HEK293 (cell line): ENCODE data around the gene UBAP2.
A peak's percentile ranks its signal among the peaks of the same experiment; 100 is the strongest.

Experiments
- CTCF ChIA-PET: fragments of 350-600 bp; formaldehyde crosslinking; extraction: SDS; loops from one replicate; lab custom pipeline; 2021; ENCODE audit warnings: antibody characterized with exemption; lab: Yijun Ruan, JAX
- POLR2A ChIA-PET: fragments of 300-600 bp; formaldehyde crosslinking; extraction: SDS; loops from one replicate; lab custom pipeline; 2020; ENCODE audit warnings: antibody characterized with exemption, inconsistent platforms; lab: Yijun Ruan, JAX
- H3K27ac ChIP-seq: fragments of 200-500 bp; sonication (Bioruptor generic); 2 replicates; pipeline ENCODE4 v1.5.1; 2014; ENCODE audit warnings: low read depth, low read length, control low read depth, inconsistent platforms; ENCODE audit errors: extremely low read depth
- H3K36me3 ChIP-seq, 2 experiments: fragments of 200-500 bp in 1 of 2; sonication (Bioruptor generic) in 1 of 2; 1 replicate in 1 of 2; 2 replicates in 1 of 2; pipeline ENCODE4 v1.5.1; 2014 to 2017; ENCODE audit warnings: inconsistent platforms in 2 of 2, low read length in 2 of 2; ENCODE audit not compliant: control insufficient read depth in 2 of 2, insufficient read depth in 1 of 2
- H3K4me1 ChIP-seq: fragments of 200-500 bp; sonication (Bioruptor generic); 2 replicates; pipeline ENCODE4 v1.5.1; 2014; ENCODE audit warnings: mild to moderate bottlenecking, low read length, inconsistent platforms; ENCODE audit not compliant: control insufficient read depth, insufficient read depth
- H3K4me3 ChIP-seq: 2 replicates; pipeline ENCODE4 v1.5.1; 2011; ENCODE audit warnings: low read depth, mild to moderate bottlenecking, control low read depth, low read length, moderate library complexity
- H3K9me3 ChIP-seq: fragments of 200-500 bp; sonication (Bioruptor generic); 2 replicates; pipeline ENCODE4 v1.5.1; 2014; ENCODE audit warnings: low read depth, low read length, inconsistent platforms; ENCODE audit not compliant: control insufficient read depth, insufficient read depth
- GLIS1 ChIP-seq: fragments of 450-650 bp; formaldehyde crosslinking; IDR thresholded peaks from 2 replicates; pipeline ENCODE4 v1.5.1; 2016; ENCODE audit warnings: missing biosample characterization, missing genetic modification characterization
- PRDM1 ChIP-seq: fragments of 450-650 bp; formaldehyde crosslinking; IDR thresholded peaks from 2 replicates; pipeline ENCODE4; 2016; ENCODE audit warnings: missing biosample characterization, missing genetic modification characterization
- SP2 ChIP-seq: fragments of 450-650 bp; formaldehyde crosslinking; IDR thresholded peaks from 2 replicates; pipeline ENCODE4 v1.5.1; 2016; ENCODE audit warnings: missing biosample characterization, missing genetic modification characterization
- TRIM28 ChIP-seq: IDR thresholded peaks from 2 replicates; pipeline ENCODE4 v1.6.1; 2011; ENCODE audit warnings: low read length, control low read depth, borderline replicate concordance
- ZNF121 ChIP-seq: fragments of 450-650 bp; formaldehyde crosslinking; IDR thresholded peaks from 2 replicates; pipeline ENCODE4 v1.5.1; 2016; ENCODE audit warnings: missing biosample characterization, missing genetic modification characterization
- ZNF146 ChIP-seq: fragments of 450-650 bp; formaldehyde crosslinking; IDR thresholded peaks from 2 replicates; pipeline ENCODE4 v1.5.1; 2016; ENCODE audit warnings: missing biosample characterization, missing genetic modification characterization
- ZNF16 ChIP-seq: fragments of 450-650 bp; formaldehyde crosslinking; IDR thresholded peaks from 2 replicates; pipeline ENCODE4 v1.5.1; 2016; ENCODE audit warnings: low read depth, missing biosample characterization, missing genetic modification characterization
- ZNF248 ChIP-seq: fragments of 450-650 bp; formaldehyde crosslinking; IDR thresholded peaks from 2 replicates; pipeline ENCODE4 v1.5.1; 2017; ENCODE audit warnings: missing biosample characterization, missing genetic modification characterization
- ZNF302 ChIP-seq: fragments of 450-650 bp; formaldehyde crosslinking; IDR thresholded peaks from 2 replicates; pipeline ENCODE4 v1.5.1; 2016; ENCODE audit warnings: missing biosample characterization, missing genetic modification characterization, low read depth
- ZNF324 ChIP-seq: fragments of 450-650 bp; formaldehyde crosslinking; IDR thresholded peaks from 2 replicates; pipeline ENCODE4 v1.5.1; 2016; ENCODE audit warnings: missing biosample characterization, missing genetic modification characterization
- ZNF37A ChIP-seq: fragments of 450-650 bp; IDR thresholded peaks from 2 replicates; pipeline ENCODE4 v1.5.1; 2018; ENCODE audit warnings: missing biosample characterization, missing genetic modification characterization
- ZNF391 ChIP-seq: fragments of 450-650 bp; formaldehyde crosslinking; IDR thresholded peaks from 2 replicates; pipeline ENCODE4 v1.5.1; 2016; ENCODE audit warnings: low read depth, missing biosample characterization, missing genetic modification characterization, borderline replicate concordance
- ZNF426 ChIP-seq: fragments of 450-650 bp; formaldehyde crosslinking; IDR thresholded peaks from 2 replicates; pipeline ENCODE4 v1.5.1; 2017; ENCODE audit warnings: missing biosample characterization, missing genetic modification characterization, mild to moderate bottlenecking, inconsistent platforms, moderate library complexity
- ZNF514 ChIP-seq: fragments of 450-650 bp; formaldehyde crosslinking; IDR thresholded peaks from 2 replicates; pipeline ENCODE4 v1.5.1; 2016; ENCODE audit warnings: missing biosample characterization, missing genetic modification characterization
- ZNF610 ChIP-seq: fragments of 450-650 bp; formaldehyde crosslinking; IDR thresholded peaks from 2 replicates; pipeline ENCODE4 v1.5.1; 2016; ENCODE audit warnings: missing biosample characterization, missing genetic modification characterization, borderline replicate concordance
- ZNF629 ChIP-seq: fragments of 450-650 bp; formaldehyde crosslinking; IDR thresholded peaks from 2 replicates; pipeline ENCODE4 v1.5.1; 2017; ENCODE audit warnings: missing biosample characterization, missing genetic modification characterization
- ZNF677 ChIP-seq: fragments of 450-650 bp; IDR thresholded peaks from 2 replicates; pipeline ENCODE4 v1.5.0; 2018; ENCODE audit warnings: missing biosample characterization, mild to moderate bottlenecking, missing genetic modification characterization, moderate library complexity
- ZNF76 ChIP-seq: fragments of 450-650 bp; formaldehyde crosslinking; IDR thresholded peaks from 2 replicates; pipeline ENCODE4; 2016; ENCODE audit warnings: low read depth, missing biosample characterization, missing genetic modification characterization, borderline replicate concordance
- TF ChIP-seq, protein P1 (sequence below): fragments of 450-650 bp; formaldehyde crosslinking; IDR thresholded peaks from 2 replicates; pipeline ENCODE4 v1.5.1; 2017; ENCODE audit warnings: missing biosample characterization, missing genetic modification characterization

UBAP2 gene

DNA sequence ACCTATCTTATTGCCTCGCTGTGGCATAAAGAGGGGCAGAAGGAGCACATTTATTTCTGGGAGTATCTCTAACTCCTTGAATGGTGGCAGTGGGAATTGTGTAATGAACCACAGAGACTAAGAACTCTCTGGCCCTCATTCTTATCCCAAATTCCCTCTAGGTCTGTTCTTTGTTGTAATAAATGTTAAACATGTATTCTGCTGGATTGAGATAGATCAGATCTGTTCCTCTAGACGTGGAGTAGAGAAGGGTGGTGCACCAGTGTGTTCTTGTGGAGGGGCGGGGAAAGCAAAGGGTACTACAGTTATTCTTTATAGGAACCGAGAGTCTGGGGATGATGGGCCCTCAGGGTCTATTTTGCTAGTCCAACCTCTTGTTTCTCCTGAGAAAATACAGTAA, 141.3 kb downstream of the UBAP2 start:
- Histone ChIP-seq H3K4me1 (no peaks in the 10 kb centered on the region), H3K36me3 (peaks cover 6 to 29% of the 10 kb centered on the region in 2 experiments), H3K9me3 (no peaks in the 10 kb centered on the region), H3K4me3 (no peak overlapping the region), H3K27ac (no peak overlapping the region)
- no peak for TF ChIP-seq ZNF76 (tag by site-specific recombination)
- TF ChIP-seq ZNF514 (tag by site-specific recombination): no peak
- TF ChIP-seq ZNF16: no peak
- TF ChIP-seq ZNF248 (tag by site-specific recombination): no peak
- no peak for TF ChIP-seq ZNF391
- no peak for TF ChIP-seq PRDM1 (tag by site-specific recombination)
- TF ChIP-seq TRIM28: no peak
- TF ChIP-seq ZNF37A (tag by site-specific recombination): no peak
- TF ChIP-seq ZNF629 (tag by site-specific recombination): no peak
- TF ChIP-seq SP2 (tag by site-specific recombination): no peak
- no peak for TF ChIP-seq GLIS1 (tag by site-specific recombination)
- no peak for TF ChIP-seq ZNF302 (tag by site-specific recombination)
- ChIA-PET POLR2A (interaction anchor here (0.6 kb wide), 1 partner anchor 11 kb away, joined by 3 read pairs; no protein-coding TSS in a partner anchor), CTCF (no interaction called here)

DNA sequence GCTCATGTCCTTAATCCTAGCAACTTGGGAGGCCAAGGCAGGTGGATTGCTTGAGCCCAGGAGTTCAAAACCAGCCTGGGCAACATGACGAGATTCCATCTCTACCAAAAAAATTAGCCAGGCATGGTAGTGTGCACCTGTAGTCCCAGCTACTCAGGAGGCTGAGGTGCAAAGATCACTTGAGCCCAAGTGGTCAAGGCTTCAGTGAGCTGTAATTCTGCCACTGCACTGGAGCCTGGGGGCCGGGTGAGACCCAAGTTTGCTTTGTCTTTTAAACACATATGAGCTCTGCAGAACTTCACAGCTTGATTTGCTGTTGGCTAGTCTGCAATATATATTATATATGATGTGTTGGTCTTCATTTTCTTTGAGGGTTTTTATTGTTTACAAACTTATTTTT, 141.9 kb downstream of the UBAP2 start:
- Histone ChIP-seq H3K36me3 (peaks cover 5 to 29% of the 10 kb centered on the region in 2 experiments), H3K27ac (no peak overlapping the region), H3K4me3 (no peak overlapping the region), H3K9me3 (no peaks in the 10 kb centered on the region), H3K4me1 (no peaks in the 10 kb centered on the region)
- CTCF ChIA-PET: interaction anchor here (1.6 kb wide), 1 partner anchor 93 kb away, joined by 5 read pairs; no protein-coding TSS in a partner anchor
- POLR2A ChIA-PET: interaction anchor here (0.6 kb wide), 1 partner anchor 11 kb away, joined by 3 read pairs; no protein-coding TSS in a partner anchor
- TF ChIP-seq ZNF629 (tag by site-specific recombination) (no peak), ZNF16 (no peak)

DNA sequence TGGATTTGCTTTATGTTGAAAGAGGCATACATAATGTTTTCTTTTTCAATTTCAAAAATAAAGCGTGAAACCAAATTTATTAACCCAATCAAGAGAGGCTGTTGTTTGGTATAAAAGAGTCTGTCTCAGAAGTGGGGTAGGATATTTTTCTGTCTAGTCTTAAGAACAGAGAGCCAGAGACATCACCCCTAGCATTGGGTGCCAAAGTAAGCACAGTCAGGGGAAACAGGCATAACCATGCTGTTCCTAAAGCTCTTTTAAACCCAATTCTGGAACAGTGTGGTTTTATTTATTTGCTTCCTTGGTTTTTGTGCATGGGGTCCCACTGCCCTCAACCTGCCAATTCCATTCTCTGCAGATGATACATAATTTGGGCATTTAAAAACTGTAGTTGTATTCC, 143.6 kb downstream of the UBAP2 start:
- ChIA-PET CTCF (interaction anchor here (0.6 kb wide), 1 partner anchor 27 kb away, joined by 3 read pairs; no protein-coding TSS in a partner anchor), POLR2A (no interaction called here)
- TF ChIP-seq ZNF121 (tag by site-specific recombination) (no peak), ZNF426 (tag by site-specific recombination) (no peak), ZNF610 (no peak), ZNF677 (tag by site-specific recombination) (no peak), ZNF16 (no peak)
- H3K4me1 ChIP-seq: no peaks in the 10 kb centered on the region
- no peak overlapping the region for H3K27ac ChIP-seq
- no peaks in the 10 kb centered on the region for H3K9me3 ChIP-seq
- H3K36me3 ChIP-seq: peaks cover 19 to 41% of the 10 kb centered on the region in 2 experiments; a peak in 2 of 3 replicates
- no peak overlapping the region for H3K4me3 ChIP-seq

DNA sequence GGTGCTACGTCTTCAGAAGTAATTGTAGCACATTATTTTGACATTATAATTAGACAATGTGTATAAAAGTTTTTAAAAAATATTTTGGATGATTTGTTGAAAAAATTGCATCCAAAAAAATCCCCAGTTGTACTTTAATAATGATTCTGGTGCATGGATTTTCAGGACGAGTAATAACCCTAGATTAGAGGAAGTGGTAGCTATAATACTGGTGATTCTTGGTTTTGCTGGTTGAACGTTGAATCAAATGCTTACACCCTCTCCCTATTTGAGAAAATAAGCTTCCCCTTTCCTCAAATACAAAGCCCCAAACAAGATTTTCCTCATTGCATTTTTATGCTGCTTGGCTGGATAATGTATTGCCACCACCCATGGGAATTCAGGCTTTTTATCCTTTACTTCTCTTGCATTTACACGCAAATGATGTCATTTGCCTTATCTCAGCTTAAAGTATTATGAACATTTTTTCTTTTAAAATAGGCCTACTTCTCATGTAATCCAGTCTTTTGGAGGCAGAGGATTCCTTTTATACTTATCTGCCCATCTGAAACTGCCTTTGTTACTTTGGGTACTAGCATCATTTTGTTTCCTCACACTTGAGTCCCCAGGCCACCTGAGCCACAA, 145.4 kb downstream of the UBAP2 start:
- no peak overlapping the region for H3K27ac ChIP-seq
- ChIA-PET POLR2A (interaction anchor here (0.7 kb wide), 1 partner anchor 464 kb away, joined by 3 read pairs; no protein-coding TSS in a partner anchor), CTCF (interaction anchor here (0.5 to 1.5 kb wide), 7 partner anchors 18 to 279 kb away, joined by 3 to 4 read pairs (median 3); no protein-coding TSS in a partner anchor)
- H3K4me1 ChIP-seq: no peaks in the 10 kb centered on the region
- TF ChIP-seq ZNF324 (tag by site-specific recombination) (no peak), ZNF146 (tag by site-specific recombination) (no peak)
- TF ChIP-seq, protein P1, sequence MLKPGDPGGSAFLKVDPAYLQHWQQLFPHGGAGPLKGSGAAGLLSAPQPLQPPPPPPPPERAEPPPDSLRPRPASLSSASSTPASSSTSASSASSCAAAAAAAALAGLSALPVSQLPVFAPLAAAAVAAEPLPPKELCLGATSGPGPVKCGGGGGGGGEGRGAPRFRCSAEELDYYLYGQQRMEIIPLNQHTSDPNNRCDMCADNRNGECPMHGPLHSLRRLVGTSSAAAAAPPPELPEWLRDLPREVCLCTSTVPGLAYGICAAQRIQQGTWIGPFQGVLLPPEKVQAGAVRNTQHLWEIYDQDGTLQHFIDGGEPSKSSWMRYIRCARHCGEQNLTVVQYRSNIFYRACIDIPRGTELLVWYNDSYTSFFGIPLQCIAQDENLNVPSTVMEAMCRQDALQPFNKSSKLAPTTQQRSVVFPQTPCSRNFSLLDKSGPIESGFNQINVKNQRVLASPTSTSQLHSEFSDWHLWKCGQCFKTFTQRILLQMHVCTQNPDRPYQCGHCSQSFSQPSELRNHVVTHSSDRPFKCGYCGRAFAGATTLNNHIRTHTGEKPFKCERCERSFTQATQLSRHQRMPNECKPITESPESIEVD (tag by site-specific recombination): peak; percentile 39; the same call in 1 of the 2 replicates
- H3K4me3 ChIP-seq: no peak overlapping the region
- H3K36me3 ChIP-seq: peaks cover 20 to 48% of the 10 kb centered on the region in 2 experiments; a peak in 2 of 3 replicates
- H3K9me3 ChIP-seq: no peaks in the 10 kb centered on the region
